ENCODE measurements around the gene AP1S2.

The AP1S2 gene

DNA sequence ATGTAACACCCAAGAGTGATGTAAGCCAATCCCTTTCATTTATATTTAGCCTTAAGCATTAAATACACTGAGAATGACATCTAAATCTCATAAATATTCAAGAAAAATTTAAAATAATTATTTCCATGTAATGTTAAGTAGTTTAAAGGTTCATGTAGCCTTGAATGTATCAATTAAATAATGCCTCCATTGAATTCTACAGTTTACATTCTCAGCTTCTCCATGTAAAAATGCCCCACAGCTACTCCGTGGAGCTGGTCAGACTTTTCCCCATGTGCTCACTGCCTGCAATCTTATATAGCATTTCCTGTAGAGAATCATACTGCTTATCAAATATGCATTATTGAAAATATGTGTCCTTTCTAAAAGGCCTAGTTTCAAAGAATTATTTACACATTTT lies 25.4 kb downstream of the AP1S2 start:
- H3K4me3 ChIP-seq (ENCODE audit: control insufficient read depth, low read depth, low read length), result no peak overlapping the region
- no peak for DNase-seq (ENCODE audit: low read depth)
- TF ChIP-seq, protein P1, sequence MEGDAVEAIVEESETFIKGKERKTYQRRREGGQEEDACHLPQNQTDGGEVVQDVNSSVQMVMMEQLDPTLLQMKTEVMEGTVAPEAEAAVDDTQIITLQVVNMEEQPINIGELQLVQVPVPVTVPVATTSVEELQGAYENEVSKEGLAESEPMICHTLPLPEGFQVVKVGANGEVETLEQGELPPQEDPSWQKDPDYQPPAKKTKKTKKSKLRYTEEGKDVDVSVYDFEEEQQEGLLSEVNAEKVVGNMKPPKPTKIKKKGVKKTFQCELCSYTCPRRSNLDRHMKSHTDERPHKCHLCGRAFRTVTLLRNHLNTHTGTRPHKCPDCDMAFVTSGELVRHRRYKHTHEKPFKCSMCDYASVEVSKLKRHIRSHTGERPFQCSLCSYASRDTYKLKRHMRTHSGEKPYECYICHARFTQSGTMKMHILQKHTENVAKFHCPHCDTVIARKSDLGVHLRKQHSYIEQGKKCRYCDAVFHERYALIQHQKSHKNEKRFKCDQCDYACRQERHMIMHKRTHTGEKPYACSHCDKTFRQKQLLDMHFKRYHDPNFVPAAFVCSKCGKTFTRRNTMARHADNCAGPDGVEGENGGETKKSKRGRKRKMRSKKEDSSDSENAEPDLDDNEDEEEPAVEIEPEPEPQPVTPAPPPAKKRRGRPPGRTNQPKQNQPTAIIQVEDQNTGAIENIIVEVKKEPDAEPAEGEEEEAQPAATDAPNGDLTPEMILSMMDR (IDR thresholded peaks at IDR 0.05; ENCODE audit: control insufficient read depth, insufficient read depth, low read depth, low read length, missing control alignments), result no peak

DNA sequence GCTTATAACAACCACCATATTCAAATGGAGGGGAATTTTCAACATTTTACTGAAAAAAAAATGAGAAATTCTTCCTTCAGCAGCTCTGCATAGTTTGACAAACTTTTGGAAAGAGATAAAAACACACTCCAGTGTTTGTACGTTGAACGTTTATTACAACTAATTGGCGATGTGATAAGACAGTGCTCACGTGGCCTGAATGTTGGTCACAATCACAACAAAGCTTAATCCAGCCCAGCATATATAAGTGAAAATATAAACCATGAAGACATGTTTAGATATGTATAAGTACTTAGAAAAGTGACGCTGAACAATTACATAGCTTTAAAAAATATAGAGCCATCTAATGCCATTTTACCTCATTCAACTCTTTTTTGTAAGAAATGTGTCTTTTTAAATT lies 28.7 kb downstream of the AP1S2 start:
- TF ChIP-seq, protein P1 (IDR thresholded peaks at IDR 0.05; ENCODE audit: control insufficient read depth, insufficient read depth, low read depth, low read length, missing control alignments), result no peak
- DNase-seq (ENCODE audit: low read depth), result no peak
- H3K4me3 ChIP-seq (ENCODE audit: control insufficient read depth, low read depth, low read length), result no peak overlapping the region

DNA sequence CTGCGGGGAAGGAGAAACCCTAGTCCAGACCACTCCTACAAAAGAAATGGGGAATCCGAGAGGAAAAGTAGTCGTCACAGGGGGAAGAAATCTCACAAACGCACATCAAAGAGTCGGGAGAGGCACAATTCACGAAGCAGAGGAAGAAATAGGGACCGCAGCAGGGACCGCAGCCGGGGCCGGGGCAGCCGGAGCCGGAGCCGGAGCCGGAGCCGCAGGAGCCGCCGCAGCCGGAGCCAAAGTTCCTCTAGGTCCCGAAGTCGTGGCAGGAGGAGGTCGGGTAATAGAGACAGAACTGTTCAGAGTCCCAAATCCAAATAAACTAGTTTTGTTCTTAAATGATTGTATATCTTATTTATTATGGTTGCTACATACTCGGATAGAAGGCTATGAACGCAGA lies 31.7 kb downstream of the AP1S2 start:
- DNase-seq (ENCODE audit: low read depth), result no peak
- no peak overlapping the region for H3K4me3 ChIP-seq (ENCODE audit: control insufficient read depth, low read depth, low read length)
- TF ChIP-seq, protein P1 (IDR thresholded peaks at IDR 0.05; ENCODE audit: control insufficient read depth, insufficient read depth, low read depth, low read length, missing control alignments), result no peak

DNA sequence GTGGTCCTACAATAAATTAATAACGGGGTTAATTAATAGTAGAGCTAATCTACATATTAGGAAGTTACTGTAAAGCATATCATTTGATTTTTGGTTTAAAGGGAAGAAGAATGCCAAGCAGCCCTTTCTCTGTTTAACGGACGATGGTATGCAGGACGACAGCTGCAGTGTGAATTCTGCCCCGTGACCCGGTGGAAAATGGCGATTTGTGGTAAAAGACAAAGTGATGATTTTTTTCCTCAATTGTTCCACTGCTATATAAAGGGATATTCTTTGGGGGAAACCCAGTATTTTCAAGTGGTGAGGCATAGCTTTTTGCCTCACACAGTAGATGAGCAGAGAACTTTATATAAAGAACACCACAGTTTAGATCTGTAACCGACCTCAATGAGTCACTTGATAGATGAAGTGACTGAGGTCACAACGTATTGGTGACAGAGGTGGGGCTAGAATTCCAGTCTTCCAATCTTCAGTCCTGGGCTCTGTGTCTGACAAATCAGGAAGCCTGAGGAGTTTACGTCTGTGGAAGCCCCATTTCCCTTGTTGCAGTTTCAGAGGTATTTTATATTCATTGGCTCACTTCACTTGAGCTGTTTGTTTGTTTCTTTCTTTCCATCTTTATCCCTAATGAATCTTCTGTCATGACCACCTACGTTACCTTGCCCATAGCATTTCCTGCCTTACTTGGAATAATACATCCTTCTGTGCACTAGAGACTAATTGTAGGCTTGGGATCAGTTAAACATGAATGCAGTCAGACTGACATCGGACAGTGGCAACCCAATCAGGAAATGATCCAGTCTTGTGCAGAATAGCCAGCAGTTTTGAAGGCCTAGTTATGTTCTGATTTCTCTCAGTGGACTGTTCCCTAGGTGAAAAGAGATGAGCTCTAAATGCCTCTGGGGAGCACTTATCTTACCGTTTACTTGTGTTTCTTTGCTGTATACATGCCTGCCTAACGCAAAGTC lies 34.2 kb downstream of the AP1S2 start:
- no peak overlapping the region for H3K4me3 ChIP-seq (ENCODE audit: control insufficient read depth, low read depth, low read length)
- DNase-seq (ENCODE audit: low read depth), result no peak
- TF ChIP-seq, protein P1 (IDR thresholded peaks at IDR 0.05; ENCODE audit: control insufficient read depth, insufficient read depth, low read depth, low read length, missing control alignments), result no peak

DNA sequence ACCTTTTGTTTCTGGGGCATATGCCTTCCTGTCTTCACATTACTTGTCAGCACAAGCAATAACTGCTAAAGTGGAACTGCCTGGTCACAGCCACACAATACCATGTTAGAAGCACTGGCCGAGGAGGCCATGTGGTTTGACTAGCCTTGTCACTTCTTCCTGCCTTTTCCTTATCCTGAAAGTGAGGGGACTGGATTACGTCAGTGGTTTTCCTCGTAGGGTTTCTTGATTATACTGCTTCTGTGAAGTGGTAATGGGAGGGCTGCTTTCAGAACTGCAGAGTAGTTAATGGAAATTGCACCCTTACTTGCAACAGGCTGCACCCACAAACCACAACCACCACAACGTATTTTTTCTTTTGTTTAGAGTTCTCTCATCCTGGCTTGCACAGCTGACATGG lies 37.7 kb downstream of the AP1S2 start:
- TF ChIP-seq, protein P1 (IDR thresholded peaks at IDR 0.05; ENCODE audit: control insufficient read depth, insufficient read depth, low read depth, low read length, missing control alignments), result no peak
- DNase-seq (ENCODE audit: low read depth), result no peak
- H3K4me3 ChIP-seq (ENCODE audit: control insufficient read depth, low read depth, low read length), result no peak overlapping the region

DNA sequence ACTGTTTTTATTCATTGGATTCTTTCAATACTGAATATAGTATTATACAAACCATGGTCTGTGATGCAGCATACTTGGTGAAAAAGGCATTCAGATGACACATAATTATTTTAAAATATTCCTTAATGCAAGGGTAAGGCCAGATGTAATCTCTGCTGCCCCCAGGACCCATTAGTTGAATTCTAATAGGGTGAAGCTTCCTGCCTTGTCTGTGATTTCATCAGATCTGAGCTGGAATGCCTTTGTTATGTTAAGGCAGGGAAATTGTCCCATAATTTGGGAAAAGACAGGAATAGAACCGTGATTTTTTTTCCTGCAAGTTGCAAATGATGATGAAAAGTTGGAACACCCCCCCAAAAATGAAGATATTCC lies 38.2 kb downstream of the AP1S2 start:
- TF ChIP-seq, protein P1 (IDR thresholded peaks at IDR 0.05; ENCODE audit: control insufficient read depth, insufficient read depth, low read depth, low read length, missing control alignments), result no peak
- no peak overlapping the region for H3K4me3 ChIP-seq (ENCODE audit: control insufficient read depth, low read depth, low read length)
- DNase-seq (ENCODE audit: low read depth), result no peak

Measured in AG09309 (cell line).